HG03439 (cell line): ENCODE measurements around the gene ABHD4.
"Not testable (repeated sequence)": the region's sequence is repeated elsewhere in the genome, so short reads cannot be mapped to it uniquely, and the experiment has no call there.

Experiments
- ATAC-seq: cut with Tn5 transposase; IDR thresholded peaks from one replicate; pipeline ENCODE4 v1.9.1; 2021; ENCODE audit warnings: mild to moderate bottlenecking, moderate library complexity; ENCODE audit not compliant: unreplicated experiment

Gene ABHD4

GRCh38 chr14:22589096-22589839, 8.8 kb upstream of the ABHD4 start, which contains the start of gene DAD1:
TSS of gene DAD1 (minus strand) at chr14:22589224. CDS start at chr14:22589157, 67 bp downstream.
- ATAC-seq, result peak; percentile 91

- ATAC-seq, result no peak
These were observed 4.9 kb upstream of the ABHD4 start for GRCh38 chr14:22593189-22593588.

GRCh38 chr14:22593601-22594000, 4.5 kb upstream of the ABHD4 start:
- ATAC-seq, result no peak

GRCh38 chr14:22594156-22594716, 3.9 kb upstream of the ABHD4 start:
- no peak for ATAC-seq

GRCh38 chr14:22596354-22596879, 1.7 kb upstream of the ABHD4 start:
- ATAC-seq, result no peak

GRCh38 chr14:22597265-22597664, 835 bp upstream of the ABHD4 start:
- no peak for ATAC-seq

GRCh38 chr14:22597771-22598098, 365 bp upstream of the ABHD4 start:
- ATAC-seq, result no peak

- ATAC-seq, result peak; percentile 55
These were observed 770 bp downstream of the ABHD4 start for GRCh38 chr14:22598896-22599244.

GRCh38 chr14:22599349-22599748, 1.2 kb downstream of the ABHD4 start:
- ATAC-seq, result no peak

- no peak for ATAC-seq
These were observed 1.9 kb downstream of the ABHD4 start for GRCh38 chr14:22600027-22600426.

GRCh38 chr14:22601456-22601855, 3.4 kb downstream of the ABHD4 start:
- no peak for ATAC-seq

- ATAC-seq, result no peak
These were observed 3.9 kb downstream of the ABHD4 start for GRCh38 chr14:22601996-22602395.

GRCh38 chr14:22602862-22603261, 4.8 kb downstream of the ABHD4 start:
- ATAC-seq, result no peak

GRCh38 chr14:22606380-22606779, 8.3 kb downstream of the ABHD4 start:
- ATAC-seq, result no peak

- no peak for ATAC-seq
These were observed 9.2 kb downstream of the ABHD4 start for GRCh38 chr14:22607291-22607690.

- no peak for ATAC-seq
These were observed 12.8 kb downstream of the ABHD4 start for GRCh38 chr14:22610931-22611330.

GRCh38 chr14:22613106-22613695, 15.1 kb downstream of the ABHD4 start:
- ATAC-seq, result no peak

- no peak for ATAC-seq
These were observed 15.7 kb downstream of the ABHD4 start for GRCh38 chr14:22613736-22614239.

GRCh38 chr14:22614240-22614799, 16.2 kb downstream of the ABHD4 start:
- no peak for ATAC-seq

- ATAC-seq, result not testable (repeated sequence)
These were observed 17.7 kb downstream of the ABHD4 start for GRCh38 chr14:22615765-22616164.

- ATAC-seq, result no peak
These were observed 24.2 kb downstream of the ABHD4 start for GRCh38 chr14:22622255-22622654.

- ATAC-seq, result no peak
These were observed 24.9 kb downstream of the ABHD4 start for GRCh38 chr14:22623047-22623446.
